ENCODE data around the gene GAGE10.

The GAGE10 gene, protein sequence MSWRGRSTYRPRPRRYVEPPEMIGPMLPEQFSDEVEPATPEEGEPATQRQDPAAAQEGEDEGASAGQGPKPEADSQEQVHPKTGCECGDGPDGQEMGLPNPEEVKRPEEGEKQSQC

GRCh38 chrX:49303346-49303745 is at the start of gene GAGE10:
TSS of gene GAGE10 (plus strand) at chrX:49303646. CDS start at chrX:49304860, 1,214 bp downstream.
- H3K36me3 ChIP-seq (ENCODE audit: control insufficient read depth, low read depth, low read length): no peaks in the 10 kb centered on the region
- H3K27me3 ChIP-seq (ENCODE audit: control insufficient read depth, insufficient read depth, low read length): no peaks in the 10 kb centered on the region
- H3K9me3 ChIP-seq (ENCODE audit: control insufficient read depth, low read depth, low read length): peaks cover 9% of the 10 kb centered on the region
- H3K27ac ChIP-seq (ENCODE audit: low read length): no peak within 1 kb of the TSS
- H3K4me1 ChIP-seq (ENCODE audit: control insufficient read depth, low read depth, low read length): no peaks in the 10 kb centered on the region
- no peak within 1 kb of the TSS for H3K4me3 ChIP-seq (ENCODE audit: low read length)
- no peak within 1 kb of the TSS for H3K9ac ChIP-seq (ENCODE audit: low read length)

DNA sequence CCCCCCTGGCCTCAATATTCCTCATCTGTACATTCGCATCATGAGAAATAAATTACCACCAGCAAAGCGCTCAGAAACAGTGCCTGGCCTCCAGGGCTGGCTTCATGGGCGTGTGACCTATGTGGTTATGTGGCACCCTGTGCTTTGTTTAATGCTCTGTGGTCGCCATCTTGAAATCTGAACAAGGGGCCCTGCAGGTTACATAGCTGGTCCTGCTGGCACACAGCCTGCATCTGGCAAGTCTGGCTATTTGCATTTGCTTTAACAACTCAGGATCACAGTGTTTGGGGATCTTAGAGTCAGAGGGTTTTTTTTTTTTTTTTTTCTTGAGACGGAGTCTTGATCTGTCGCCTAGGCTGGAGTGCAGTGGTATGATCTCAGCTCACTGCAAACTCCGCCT is 48.8 kb upstream of the GAGE10 start:
- no peaks in the 10 kb centered on the region for H3K4me1 ChIP-seq (ENCODE audit: control insufficient read depth, low read depth, low read length)
- peaks cover 5% of the 10 kb centered on the region for H3K9me3 ChIP-seq (ENCODE audit: control insufficient read depth, low read depth, low read length)
- no peak overlapping the region for H3K27ac ChIP-seq (ENCODE audit: low read length)
- H3K4me3 ChIP-seq (ENCODE audit: low read length): no peak overlapping the region
- H3K27me3 ChIP-seq (ENCODE audit: control insufficient read depth, insufficient read depth, low read length): no peaks in the 10 kb centered on the region
- no peaks in the 10 kb centered on the region for H3K36me3 ChIP-seq (ENCODE audit: control insufficient read depth, low read depth, low read length)
- H3K9ac ChIP-seq (ENCODE audit: low read length): no peak overlapping the region

DNA sequence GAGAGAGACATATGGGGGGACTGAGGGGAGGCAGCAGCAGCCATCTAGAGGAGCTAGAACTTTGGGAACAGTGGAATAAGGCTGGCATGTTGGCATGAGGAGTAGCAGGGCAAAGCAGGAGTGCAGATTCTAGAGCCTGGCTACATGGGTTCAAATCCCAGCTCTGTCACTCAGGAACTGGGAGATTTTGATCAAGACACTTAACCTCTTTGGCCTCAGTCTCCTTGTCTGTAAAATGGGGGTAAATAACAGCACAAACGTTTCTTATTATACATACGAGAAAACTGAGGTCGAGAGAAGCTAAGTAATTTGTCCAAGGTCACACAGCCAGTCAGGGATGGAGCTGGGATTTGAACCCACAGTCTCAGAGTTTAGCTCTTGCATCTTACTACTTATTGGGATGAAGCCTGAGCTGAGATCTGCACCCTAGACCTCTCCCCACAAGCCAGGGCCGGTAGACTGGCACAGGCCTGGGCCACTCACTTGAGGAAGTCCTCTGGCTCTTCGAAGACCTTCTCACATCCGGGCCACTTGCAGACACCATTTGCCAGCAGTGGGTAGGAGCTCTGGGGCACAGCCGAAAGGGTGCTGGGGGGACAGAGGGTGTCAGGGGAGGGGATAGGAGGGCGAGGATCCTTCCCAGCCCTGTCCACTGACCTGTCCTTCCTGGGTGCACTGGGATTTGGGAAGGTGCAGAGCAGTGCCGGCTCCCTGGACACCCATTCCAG is 47.0 kb upstream of the GAGE10 start:
- H3K36me3 ChIP-seq (ENCODE audit: control insufficient read depth, low read depth, low read length): no peaks in the 10 kb centered on the region
- H3K9ac ChIP-seq (ENCODE audit: low read length): no peak overlapping the region
- H3K27me3 ChIP-seq (ENCODE audit: control insufficient read depth, insufficient read depth, low read length): no peaks in the 10 kb centered on the region
- peaks cover 9% of the 10 kb centered on the region for H3K9me3 ChIP-seq (ENCODE audit: control insufficient read depth, low read depth, low read length)
- no peaks in the 10 kb centered on the region for H3K4me1 ChIP-seq (ENCODE audit: control insufficient read depth, low read depth, low read length)
- H3K27ac ChIP-seq (ENCODE audit: low read length): no peak overlapping the region
- no peak overlapping the region for H3K4me3 ChIP-seq (ENCODE audit: low read length)

DNA sequence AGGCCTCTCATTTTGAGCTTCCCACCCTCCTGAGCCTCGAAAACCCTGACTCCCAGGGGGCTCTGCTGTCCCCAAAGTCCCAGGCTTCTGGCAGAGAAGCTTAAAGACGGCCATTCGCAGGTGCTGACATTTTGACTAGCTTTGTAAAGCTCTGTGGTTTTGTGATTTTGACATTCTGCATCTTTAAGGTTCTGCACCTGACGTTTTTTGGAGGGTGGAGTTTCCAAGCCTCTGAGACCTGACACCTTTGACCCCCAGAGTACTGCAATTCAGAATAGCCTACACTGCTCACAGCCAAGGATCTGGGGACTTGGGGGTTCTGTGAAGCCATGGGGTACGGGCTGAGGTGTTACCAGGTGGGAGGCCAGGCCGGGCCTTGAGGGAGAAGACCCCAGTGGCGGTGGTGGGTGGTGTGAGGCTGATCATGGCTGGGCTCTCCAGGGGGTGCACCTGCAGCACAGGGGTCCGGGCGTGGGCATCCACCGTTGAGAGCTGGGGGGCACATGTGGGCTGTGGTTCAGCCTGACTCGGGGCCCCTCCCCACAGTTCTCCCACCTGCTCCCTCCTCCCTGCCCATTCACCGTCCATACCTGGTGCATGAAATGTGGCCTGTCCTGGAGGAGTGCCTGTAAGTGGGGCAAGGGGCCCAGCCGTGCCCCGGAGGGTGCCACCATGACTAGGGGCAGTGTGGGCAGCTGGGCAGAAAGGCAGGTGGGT is 46.2 kb upstream of the GAGE10 start:
- no peak overlapping the region for H3K4me3 ChIP-seq (ENCODE audit: low read length)
- H3K36me3 ChIP-seq (ENCODE audit: control insufficient read depth, low read depth, low read length): no peaks in the 10 kb centered on the region
- peaks cover 7% of the 10 kb centered on the region for H3K9me3 ChIP-seq (ENCODE audit: control insufficient read depth, low read depth, low read length)
- H3K9ac ChIP-seq (ENCODE audit: low read length): no peak overlapping the region
- no peaks in the 10 kb centered on the region for H3K4me1 ChIP-seq (ENCODE audit: control insufficient read depth, low read depth, low read length)
- H3K27ac ChIP-seq (ENCODE audit: low read length): no peak overlapping the region
- no peaks in the 10 kb centered on the region for H3K27me3 ChIP-seq (ENCODE audit: control insufficient read depth, insufficient read depth, low read length)

DNA sequence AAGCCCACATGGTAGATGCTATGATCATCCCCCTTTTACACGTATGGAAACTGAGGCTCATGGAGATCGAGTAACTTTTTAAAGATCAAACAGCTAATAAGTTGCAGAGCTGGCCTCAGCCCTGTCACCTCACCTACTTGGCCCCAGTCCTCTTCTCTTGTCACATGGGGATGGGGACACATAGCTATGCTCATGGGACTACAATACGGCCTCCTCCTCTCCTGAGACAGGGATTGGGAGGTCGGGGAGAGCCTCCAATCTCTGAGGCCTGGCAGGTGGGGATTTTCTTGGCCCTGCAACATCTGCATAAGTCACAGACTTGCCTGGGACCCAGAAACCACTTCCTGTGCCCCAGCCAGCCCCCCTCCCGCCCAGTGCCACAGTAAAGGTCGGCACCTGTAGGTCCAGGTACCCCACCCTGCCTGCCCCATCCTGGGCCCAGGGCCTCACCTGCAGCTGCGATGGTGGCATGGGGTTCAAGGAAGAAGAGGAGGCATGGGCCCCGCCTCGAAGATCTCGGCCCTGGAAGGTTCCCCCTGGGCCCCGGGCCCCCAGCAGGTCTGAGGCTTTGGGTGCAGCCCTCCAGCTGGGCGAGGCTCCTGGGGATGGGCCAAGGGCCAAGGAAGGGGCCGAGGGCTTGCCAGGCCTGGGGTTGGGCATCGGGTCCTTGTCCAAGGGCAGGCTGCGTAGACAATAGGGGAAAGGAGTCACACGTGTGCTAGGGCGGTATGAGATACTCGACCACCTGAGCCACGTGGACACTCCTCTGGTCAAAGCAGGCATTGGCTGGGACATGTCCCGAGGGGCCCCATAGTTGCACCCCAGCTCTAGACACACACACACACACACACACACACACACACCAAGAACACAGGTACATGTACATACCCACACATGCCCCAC is 45.3 kb upstream of the GAGE10 start:
- Histone ChIP-seq H3K27ac (ENCODE audit: low read length) (no peak overlapping the region), H3K4me3 (ENCODE audit: low read length) (no peak overlapping the region), H3K4me1 (ENCODE audit: control insufficient read depth, low read depth, low read length) (no peaks in the 10 kb centered on the region), H3K9me3 (ENCODE audit: control insufficient read depth, low read depth, low read length) (peaks cover 4% of the 10 kb centered on the region), H3K27me3 (ENCODE audit: control insufficient read depth, insufficient read depth, low read length) (no peaks in the 10 kb centered on the region), H3K9ac (ENCODE audit: low read length) (no peak overlapping the region), H3K36me3 (ENCODE audit: control insufficient read depth, low read depth, low read length) (no peaks in the 10 kb centered on the region)

- Histone ChIP-seq H3K27me3 (ENCODE audit: control insufficient read depth, insufficient read depth, low read length) (no peaks in the 10 kb centered on the region), H3K4me1 (ENCODE audit: control insufficient read depth, low read depth, low read length) (no peaks in the 10 kb centered on the region), H3K4me3 (ENCODE audit: low read length) (no peak overlapping the region), H3K9me3 (ENCODE audit: control insufficient read depth, low read depth, low read length) (peaks cover 4% of the 10 kb centered on the region), H3K9ac (ENCODE audit: low read length) (no peak overlapping the region), H3K27ac (ENCODE audit: low read length) (no peak overlapping the region), H3K36me3 (ENCODE audit: control insufficient read depth, low read depth, low read length) (no peaks in the 10 kb centered on the region)
These were observed 44.7 kb upstream of the GAGE10 start for GRCh38 chrX:49258749-49259124.

DNA sequence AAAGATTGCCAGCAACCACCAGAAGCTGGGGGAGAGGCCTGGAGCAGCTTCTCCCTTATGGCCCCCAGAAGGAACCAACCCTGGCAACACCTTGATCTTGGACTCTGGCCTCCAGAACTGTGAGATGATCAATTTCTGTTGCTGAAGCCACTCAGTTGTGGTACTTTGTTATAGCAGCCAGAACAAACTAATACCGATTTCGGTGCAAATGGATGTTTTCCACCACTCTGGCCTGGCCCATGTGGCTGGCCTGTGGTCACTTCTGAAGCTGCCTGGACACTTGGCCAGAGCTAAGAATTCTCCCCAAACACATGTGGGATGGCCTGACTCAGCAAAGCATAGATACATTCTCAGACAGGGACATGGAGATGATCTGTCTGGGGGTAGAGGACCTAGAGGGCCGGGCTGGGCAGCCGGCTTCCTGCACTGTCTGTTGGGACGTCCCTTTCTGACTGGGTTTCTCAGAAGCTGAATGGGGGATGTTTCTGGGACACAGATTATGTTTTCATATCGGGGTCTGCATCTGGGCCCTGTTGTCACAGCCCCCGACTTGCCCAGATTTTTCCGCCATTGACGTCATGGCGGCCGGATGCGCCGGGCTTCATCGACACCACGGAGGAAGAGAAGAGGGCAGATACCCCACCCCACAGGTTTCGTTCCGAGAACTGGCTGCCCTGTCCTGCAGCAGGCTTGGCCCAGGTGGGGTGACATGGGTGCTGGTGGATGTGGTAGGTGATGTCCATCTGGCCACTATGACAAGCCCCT is 43.0 kb upstream of the GAGE10 start:
- Histone ChIP-seq H3K27me3 (ENCODE audit: control insufficient read depth, insufficient read depth, low read length) (no peaks in the 10 kb centered on the region), H3K27ac (ENCODE audit: low read length) (no peak overlapping the region), H3K9me3 (ENCODE audit: control insufficient read depth, low read depth, low read length) (peaks cover 4% of the 10 kb centered on the region), H3K36me3 (ENCODE audit: control insufficient read depth, low read depth, low read length) (no peaks in the 10 kb centered on the region), H3K4me3 (ENCODE audit: low read length) (no peak overlapping the region), H3K9ac (ENCODE audit: low read length) (no peak overlapping the region), H3K4me1 (ENCODE audit: control insufficient read depth, low read depth, low read length) (no peaks in the 10 kb centered on the region)

DNA sequence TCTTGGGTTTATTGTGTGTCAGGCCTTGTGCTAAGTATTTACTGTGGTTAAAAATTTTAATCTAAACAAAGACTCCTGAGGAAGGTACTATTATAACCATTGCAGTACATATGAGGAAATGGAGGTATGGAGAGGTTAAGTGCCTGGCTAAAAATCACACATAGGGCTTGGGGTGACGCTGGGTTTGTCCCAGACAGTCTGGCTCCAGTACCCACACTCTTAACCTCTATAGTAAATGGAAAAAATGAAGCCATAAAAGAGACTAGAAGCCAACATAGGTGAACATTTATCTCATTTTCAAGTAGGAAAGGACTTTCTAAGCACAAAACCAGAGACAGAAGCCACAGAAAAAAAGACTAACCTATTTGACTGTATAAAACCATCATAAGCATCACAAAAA is 40.8 kb upstream of the GAGE10 start:
- Histone ChIP-seq H3K9me3 (ENCODE audit: control insufficient read depth, low read depth, low read length) (peaks cover 9% of the 10 kb centered on the region), H3K36me3 (ENCODE audit: control insufficient read depth, low read depth, low read length) (no peaks in the 10 kb centered on the region), H3K27me3 (ENCODE audit: control insufficient read depth, insufficient read depth, low read length) (no peaks in the 10 kb centered on the region), H3K4me1 (ENCODE audit: control insufficient read depth, low read depth, low read length) (no peaks in the 10 kb centered on the region), H3K4me3 (ENCODE audit: low read length) (no peak overlapping the region), H3K9ac (ENCODE audit: low read length) (no peak overlapping the region), H3K27ac (ENCODE audit: low read length) (no peak overlapping the region)

- peaks cover 4% of the 10 kb centered on the region for H3K4me1 ChIP-seq (ENCODE audit: control insufficient read depth, low read depth, low read length)
- H3K36me3 ChIP-seq (ENCODE audit: control insufficient read depth, low read depth, low read length): no peaks in the 10 kb centered on the region
- no peak overlapping the region for H3K27ac ChIP-seq (ENCODE audit: low read length)
- peaks cover 9% of the 10 kb centered on the region for H3K9me3 ChIP-seq (ENCODE audit: control insufficient read depth, low read depth, low read length)
- H3K27me3 ChIP-seq (ENCODE audit: control insufficient read depth, insufficient read depth, low read length): no peaks in the 10 kb centered on the region
- H3K9ac ChIP-seq (ENCODE audit: low read length): no peak overlapping the region
- H3K4me3 ChIP-seq (ENCODE audit: low read length): no peak overlapping the region
These were observed 39.8 kb upstream of the GAGE10 start for GRCh38 chrX:49263631-49264030.

DNA sequence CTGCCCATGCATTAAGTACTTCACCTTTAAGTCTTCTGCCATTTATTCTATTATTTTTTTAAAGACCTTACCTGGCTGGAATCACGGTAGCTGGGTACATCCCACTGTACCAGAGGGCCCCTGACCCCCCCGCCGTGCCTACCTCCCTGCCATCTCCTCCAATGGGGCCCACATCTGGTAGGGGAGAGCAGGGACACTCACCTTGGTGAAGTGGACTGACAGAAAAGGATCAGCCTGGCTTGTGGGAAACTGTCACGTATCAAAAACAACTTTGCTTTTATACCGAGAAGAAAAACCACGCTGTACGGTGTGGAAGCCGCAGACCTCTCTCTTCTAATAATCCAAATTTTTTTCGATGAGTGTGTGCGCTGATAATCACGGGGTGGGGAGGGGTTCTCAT is 39.0 kb upstream of the GAGE10 start, which contains the start of gene FOXP3:
TSS of gene FOXP3 (minus strand) at position 251 of the 400 bp plus-strand sequence. CDS start 6,205 bp downstream, outside the sequence.
- H3K4me3 ChIP-seq (ENCODE audit: low read length): no peak within 1 kb of the TSS
- H3K27ac ChIP-seq (ENCODE audit: low read length): no peak within 1 kb of the TSS
- H3K9ac ChIP-seq (ENCODE audit: low read length): no peak within 1 kb of the TSS
- H3K9me3 ChIP-seq (ENCODE audit: control insufficient read depth, low read depth, low read length): peaks cover 9% of the 10 kb centered on the region
- H3K27me3 ChIP-seq (ENCODE audit: control insufficient read depth, insufficient read depth, low read length): no peaks in the 10 kb centered on the region
- no peaks in the 10 kb centered on the region for H3K36me3 ChIP-seq (ENCODE audit: control insufficient read depth, low read depth, low read length)
- peaks cover 4% of the 10 kb centered on the region for H3K4me1 ChIP-seq (ENCODE audit: control insufficient read depth, low read depth, low read length)
